ENCODE results near the gene LRRC42.

Gene LRRC42

GRCh38 chr1:54008876-54009275 lies 62.7 kb downstream of the LRRC42 start:
- no peak for TF ChIP-seq FOXM1 (IDR thresholded peaks at IDR 0.05; ENCODE audit: borderline replicate concordance)
- no peak for TF ChIP-seq TARDBP (IDR thresholded peaks at IDR 0.05)
- no peak for TF ChIP-seq ARNT (IDR thresholded peaks at IDR 0.05)
- TF ChIP-seq SUZ12 (IDR thresholded peaks at IDR 0.05) = no peak
- TF ChIP-seq FOXA1 (IDR thresholded peaks at IDR 0.05) = no peak
- TF ChIP-seq FOXK2 (IDR thresholded peaks at IDR 0.05) = no peak
- no peak for TF ChIP-seq ELF4 (IDR thresholded peaks at IDR 0.05)
- no peak for TF ChIP-seq CTBP1 (IDR thresholded peaks at IDR 0.05; ENCODE audit: borderline replicate concordance)
- TF ChIP-seq ZNF384 (IDR thresholded peaks at IDR 0.05) = no peak
- no peak for TF ChIP-seq SP1 (IDR thresholded peaks at IDR 0.05)
- TF ChIP-seq HDGF (IDR thresholded peaks at IDR 0.05; ENCODE audit: borderline replicate concordance) = no peak
- TF ChIP-seq, protein P1, sequence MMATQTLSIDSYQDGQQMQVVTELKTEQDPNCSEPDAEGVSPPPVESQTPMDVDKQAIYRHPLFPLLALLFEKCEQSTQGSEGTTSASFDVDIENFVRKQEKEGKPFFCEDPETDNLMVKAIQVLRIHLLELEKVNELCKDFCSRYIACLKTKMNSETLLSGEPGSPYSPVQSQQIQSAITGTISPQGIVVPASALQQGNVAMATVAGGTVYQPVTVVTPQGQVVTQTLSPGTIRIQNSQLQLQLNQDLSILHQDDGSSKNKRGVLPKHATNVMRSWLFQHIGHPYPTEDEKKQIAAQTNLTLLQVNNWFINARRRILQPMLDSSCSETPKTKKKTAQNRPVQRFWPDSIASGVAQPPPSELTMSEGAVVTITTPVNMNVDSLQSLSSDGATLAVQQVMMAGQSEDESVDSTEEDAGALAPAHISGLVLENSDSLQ (IDR thresholded peaks at IDR 0.05) = no peak
- no peak for DNase-seq (ENCODE audit: extremely low spot score)
- ChIA-PET CTCF (no interaction called here), POLR2A (no interaction called here)

DNA sequence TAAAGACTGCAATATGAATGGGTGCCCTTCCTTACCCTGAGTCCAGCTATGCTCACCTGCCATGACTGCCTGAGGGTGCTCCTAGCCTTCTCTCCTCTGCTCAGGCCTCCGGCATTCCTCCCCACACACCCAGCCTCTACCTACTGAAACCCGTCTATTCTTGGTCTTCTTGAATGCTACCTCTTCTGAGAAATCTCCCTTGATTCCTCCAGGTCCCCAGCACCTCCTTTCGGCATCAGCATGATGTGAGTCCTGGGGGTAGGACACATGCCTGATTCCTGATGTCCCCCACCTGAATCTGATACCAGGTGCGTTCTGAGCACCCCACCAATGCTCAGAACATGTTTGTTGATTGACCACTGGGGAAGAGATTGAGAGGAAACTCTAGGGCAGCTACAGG lies 63.3 kb downstream of the LRRC42 start:
- DNase-seq (ENCODE audit: extremely low spot score) = no peak
- CTCF ChIA-PET = no interaction called here
- POLR2A ChIA-PET = no interaction called here
- TF ChIP-seq ZNF384 (IDR thresholded peaks at IDR 0.05) (no peak), FOXK2 (IDR thresholded peaks at IDR 0.05) (no peak), SP1 (IDR thresholded peaks at IDR 0.05) (no peak), HDGF (IDR thresholded peaks at IDR 0.05; ENCODE audit: borderline replicate concordance) (no peak), FOXM1 (IDR thresholded peaks at IDR 0.05; ENCODE audit: borderline replicate concordance) (no peak), LEF1 (IDR thresholded peaks at IDR 0.05; ENCODE audit: borderline replicate concordance) (no peak), CTBP1 (IDR thresholded peaks at IDR 0.05; ENCODE audit: borderline replicate concordance) (no peak), FOXA1 (IDR thresholded peaks at IDR 0.05) (no peak), ARNT (IDR thresholded peaks at IDR 0.05) (no peak), TARDBP (IDR thresholded peaks at IDR 0.05) (no peak)
- TF ChIP-seq, protein P1 (IDR thresholded peaks at IDR 0.05) = no peak

- ChIA-PET POLR2A (no interaction called here), CTCF (no interaction called here)
- DNase-seq (ENCODE audit: extremely low spot score) = no peak
- no peak for TF ChIP-seq NFRKB (IDR thresholded peaks at IDR 0.05)
- TF ChIP-seq CTBP1 (IDR thresholded peaks at IDR 0.05; ENCODE audit: borderline replicate concordance) = no peak
- TF ChIP-seq TARDBP (IDR thresholded peaks at IDR 0.05) = no peak
- TF ChIP-seq SUZ12 (IDR thresholded peaks at IDR 0.05) = no peak
- TF ChIP-seq ELF4 (IDR thresholded peaks at IDR 0.05) = no peak
- TF ChIP-seq, protein P1 (IDR thresholded peaks at IDR 0.05) = no peak
- no peak for TF ChIP-seq LEF1 (IDR thresholded peaks at IDR 0.05; ENCODE audit: borderline replicate concordance)
- TF ChIP-seq FOXA1 (IDR thresholded peaks at IDR 0.05) = no peak
- TF ChIP-seq ZNF384 (IDR thresholded peaks at IDR 0.05) = no peak
- no peak for TF ChIP-seq ARNT (IDR thresholded peaks at IDR 0.05)
- TF ChIP-seq HDGF (IDR thresholded peaks at IDR 0.05; ENCODE audit: borderline replicate concordance) = no peak
- TF ChIP-seq SP1 (IDR thresholded peaks at IDR 0.05) = no peak
- no peak for TF ChIP-seq FOXM1 (IDR thresholded peaks at IDR 0.05; ENCODE audit: borderline replicate concordance)
- TF ChIP-seq FOXK2 (IDR thresholded peaks at IDR 0.05) = no peak
- no peak for TF ChIP-seq BHLHE40 (IDR thresholded peaks at IDR 0.05; ENCODE audit: borderline replicate concordance)
- no peak for TF ChIP-seq L3MBTL2 (conservative IDR thresholded peaks at IDR 0.05)
Observed at GRCh38 chr1:54010415-54011117, 64.4 kb downstream of the LRRC42 start.

DNA sequence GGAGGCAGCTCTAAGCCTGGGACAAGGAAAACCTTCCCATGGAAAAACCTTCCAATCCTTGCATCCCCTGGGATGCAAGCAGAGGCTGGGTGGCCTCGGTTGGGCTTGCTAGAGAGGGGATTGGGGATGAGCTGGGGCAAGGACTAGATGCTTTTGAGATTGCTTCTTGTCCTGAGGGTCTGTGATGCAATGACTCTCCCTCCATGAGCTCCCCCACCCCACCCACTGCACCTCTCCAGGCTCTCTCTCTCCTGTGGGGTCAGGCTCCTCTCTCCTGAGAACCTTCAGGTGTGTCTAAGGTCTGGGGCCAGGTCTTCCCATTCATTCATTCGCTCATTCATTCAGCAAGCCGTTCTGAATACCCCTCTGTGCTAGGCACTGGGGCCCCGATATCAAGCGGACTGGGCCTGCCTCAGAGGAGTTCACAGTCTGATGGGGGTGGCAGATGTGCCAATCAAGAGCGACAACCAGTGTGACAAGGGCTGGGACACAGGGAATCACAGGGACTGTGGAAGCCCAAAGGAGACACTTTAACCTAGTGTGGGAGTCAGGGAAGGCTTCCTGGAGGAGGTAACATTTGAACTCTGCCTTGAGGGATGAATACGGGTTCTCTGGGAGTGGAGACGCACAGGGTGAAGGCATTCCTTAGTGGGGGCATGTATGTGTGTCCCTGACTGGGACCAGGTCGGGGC lies 65.3 kb downstream of the LRRC42 start:
- CTCF ChIA-PET = no interaction called here
- no peak for TF ChIP-seq LEF1 (IDR thresholded peaks at IDR 0.05; ENCODE audit: borderline replicate concordance)
- no peak for TF ChIP-seq L3MBTL2 (conservative IDR thresholded peaks at IDR 0.05)
- TF ChIP-seq ARNT (IDR thresholded peaks at IDR 0.05) = no peak
- TF ChIP-seq, protein P1 (IDR thresholded peaks at IDR 0.05) = no peak
- no peak for TF ChIP-seq BHLHE40 (IDR thresholded peaks at IDR 0.05; ENCODE audit: borderline replicate concordance)
- no peak for TF ChIP-seq FOXM1 (IDR thresholded peaks at IDR 0.05; ENCODE audit: borderline replicate concordance)
- no peak for TF ChIP-seq HDGF (IDR thresholded peaks at IDR 0.05; ENCODE audit: borderline replicate concordance)
- TF ChIP-seq CTBP1 (IDR thresholded peaks at IDR 0.05; ENCODE audit: borderline replicate concordance) = no peak
- no peak for DNase-seq (ENCODE audit: extremely low spot score)
- POLR2A ChIA-PET = no interaction called here

DNA sequence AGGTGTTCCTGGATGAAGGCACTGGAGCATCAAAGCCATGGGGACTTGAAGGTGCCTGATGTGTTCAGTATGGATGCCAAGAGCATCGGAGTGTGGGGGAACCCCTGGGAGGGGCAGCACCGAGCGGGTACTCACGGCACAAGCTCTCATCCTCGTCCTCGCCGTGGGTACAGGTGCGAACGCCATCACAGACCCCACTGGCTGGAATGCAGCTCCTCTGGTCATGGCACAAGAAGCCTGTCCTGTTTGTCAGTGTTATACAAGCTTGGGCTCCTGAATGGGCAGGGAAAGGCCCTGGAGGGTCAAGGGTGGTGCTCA lies 65.8 kb downstream of the LRRC42 start:
- POLR2A ChIA-PET = no interaction called here
- CTCF ChIA-PET = interaction anchor here (0.5 kb wide), 1 partner anchor 150 kb away, joined by 3 read pairs; no protein-coding TSS in a partner anchor
- TF ChIP-seq L3MBTL2 (conservative IDR thresholded peaks at IDR 0.05) = no peak
- TF ChIP-seq ZNF384 (IDR thresholded peaks at IDR 0.05) = no peak
- no peak for TF ChIP-seq SP1 (IDR thresholded peaks at IDR 0.05)
- TF ChIP-seq LEF1 (IDR thresholded peaks at IDR 0.05; ENCODE audit: borderline replicate concordance) = no peak
- TF ChIP-seq NFRKB (IDR thresholded peaks at IDR 0.05) = no peak
- TF ChIP-seq, protein P1 (IDR thresholded peaks at IDR 0.05) = no peak
- DNase-seq (ENCODE audit: extremely low spot score) = no peak
